ENCODE results near the gene GDPD2.
"Not testable (repeated sequence)": the region's sequence is repeated elsewhere in the genome, so short reads cannot be mapped to it uniquely, and the experiment has no call there.

The GDPD2 gene, protein sequence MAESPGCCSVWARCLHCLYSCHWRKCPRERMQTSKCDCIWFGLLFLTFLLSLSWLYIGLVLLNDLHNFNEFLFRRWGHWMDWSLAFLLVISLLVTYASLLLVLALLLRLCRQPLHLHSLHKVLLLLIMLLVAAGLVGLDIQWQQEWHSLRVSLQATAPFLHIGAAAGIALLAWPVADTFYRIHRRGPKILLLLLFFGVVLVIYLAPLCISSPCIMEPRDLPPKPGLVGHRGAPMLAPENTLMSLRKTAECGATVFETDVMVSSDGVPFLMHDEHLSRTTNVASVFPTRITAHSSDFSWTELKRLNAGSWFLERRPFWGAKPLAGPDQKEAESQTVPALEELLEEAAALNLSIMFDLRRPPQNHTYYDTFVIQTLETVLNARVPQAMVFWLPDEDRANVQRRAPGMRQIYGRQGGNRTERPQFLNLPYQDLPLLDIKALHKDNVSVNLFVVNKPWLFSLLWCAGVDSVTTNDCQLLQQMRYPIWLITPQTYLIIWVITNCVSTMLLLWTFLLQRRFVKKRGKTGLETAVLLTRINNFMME

GRCh38 chrX:70422851-70423341, at the start of gene GDPD2:
Gene GDPD2 (plus strand): TSS chrX:70423314. CDS start chrX:70424985, 1,671 bp downstream.
- FAIRE-seq: no peak

DNA sequence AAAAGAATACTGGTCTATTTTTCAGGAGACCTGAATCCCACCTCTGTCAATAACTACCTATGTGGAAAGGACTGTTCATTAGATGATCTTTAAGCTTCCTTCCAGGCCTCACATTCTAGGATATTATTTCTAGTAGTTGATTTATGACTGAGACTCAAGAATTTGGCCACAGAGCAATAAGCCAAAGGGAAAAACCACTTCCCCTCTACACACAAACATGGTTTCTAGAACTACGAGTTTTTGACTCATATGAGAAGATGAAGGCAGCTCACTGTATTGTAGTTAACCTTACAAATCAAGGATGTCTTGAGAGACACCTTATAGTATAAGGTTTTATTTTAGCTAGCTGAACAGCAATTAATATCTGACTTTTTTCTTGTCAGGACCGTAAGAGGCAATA, 36.9 kb upstream of the GDPD2 start:
- no peak for FAIRE-seq

GRCh38 chrX:70398899-70399298, 24.2 kb upstream of the GDPD2 start:
- no peak for FAIRE-seq

DNA sequence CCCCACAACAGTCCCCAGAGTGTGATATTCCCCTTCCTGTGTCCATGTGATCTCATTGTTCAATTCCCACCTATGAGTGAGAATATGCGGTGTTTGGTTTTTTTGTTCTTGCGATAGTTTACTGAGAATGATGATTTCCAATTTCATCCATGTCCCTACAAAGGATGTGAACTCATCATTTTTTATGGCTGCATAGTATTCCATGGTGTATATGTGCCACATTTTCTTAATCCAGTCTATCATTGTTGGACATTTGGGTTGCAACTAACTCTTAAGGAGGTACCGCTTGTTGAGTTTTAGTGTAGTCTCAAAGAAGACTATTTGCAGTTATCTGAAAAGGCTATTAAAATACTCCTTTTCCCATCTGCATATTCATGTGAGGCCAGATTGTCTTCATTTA, 22.9 kb upstream of the GDPD2 start:
- not testable (repeated sequence) for FAIRE-seq

DNA sequence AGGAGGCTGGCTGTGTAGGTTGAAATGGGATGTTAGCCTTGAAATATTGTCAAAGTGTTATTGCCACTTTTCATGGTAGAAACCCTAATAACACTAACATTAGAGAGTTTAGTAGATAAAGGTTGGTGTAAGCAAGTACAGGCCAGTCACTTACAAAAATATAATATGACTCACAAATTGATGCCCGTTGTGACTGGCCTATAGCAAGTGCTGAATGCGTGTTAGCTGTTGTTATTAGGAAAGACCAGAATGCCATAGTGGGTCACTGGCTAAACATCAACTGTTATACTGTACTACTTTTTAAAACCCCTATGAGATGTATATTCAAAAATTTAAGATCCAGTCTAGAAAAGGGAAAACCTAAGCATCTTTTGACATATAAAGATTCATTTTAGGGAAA, 20.4 kb upstream of the GDPD2 start:
- FAIRE-seq: no peak

DNA sequence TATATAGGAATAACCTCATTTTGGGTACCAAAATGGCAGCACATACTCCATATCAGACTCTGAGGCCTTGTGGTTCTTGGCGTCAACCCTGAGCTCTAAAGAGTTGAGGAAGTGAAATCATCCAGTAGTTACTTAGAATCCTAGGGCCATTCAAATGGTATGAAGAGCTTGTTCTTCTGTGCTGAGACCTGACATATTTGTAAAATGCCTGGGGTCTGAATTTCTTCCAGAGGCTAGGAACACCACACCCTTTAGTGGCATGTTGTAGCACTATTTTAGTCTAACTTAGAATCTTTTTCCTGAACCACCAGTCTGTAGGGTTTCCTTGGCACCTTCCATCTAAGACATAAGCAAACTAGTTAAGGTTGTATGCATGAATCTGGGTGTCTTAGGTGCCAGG, 18.1 kb upstream of the GDPD2 start:
- FAIRE-seq: no peak

GRCh38 chrX:70410921-70411320, 12.2 kb upstream of the GDPD2 start:
- FAIRE-seq: no peak

DNA sequence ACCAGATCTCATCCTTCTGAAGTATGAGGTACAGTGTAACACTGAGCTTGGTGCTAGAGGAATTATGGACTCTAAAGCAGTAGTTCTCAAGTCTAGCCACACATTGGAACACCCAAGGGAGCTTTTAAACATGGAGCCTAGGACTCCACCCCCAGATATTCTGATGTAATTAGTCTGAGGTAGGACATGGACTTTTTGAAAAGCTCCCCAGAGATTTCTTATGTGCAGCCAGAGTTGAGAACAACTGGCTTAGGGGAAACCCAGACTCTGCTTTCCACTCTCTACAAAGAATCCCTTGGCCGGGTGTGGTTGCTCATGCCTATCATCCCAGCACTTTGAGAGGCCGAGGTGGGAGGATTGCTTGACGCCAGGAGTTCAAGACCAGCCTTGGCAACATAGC, 11.6 kb upstream of the GDPD2 start:
- FAIRE-seq: no peak

GRCh38 chrX:70421618-70422017, 1.5 kb upstream of the GDPD2 start:
- FAIRE-seq: no peak

DNA sequence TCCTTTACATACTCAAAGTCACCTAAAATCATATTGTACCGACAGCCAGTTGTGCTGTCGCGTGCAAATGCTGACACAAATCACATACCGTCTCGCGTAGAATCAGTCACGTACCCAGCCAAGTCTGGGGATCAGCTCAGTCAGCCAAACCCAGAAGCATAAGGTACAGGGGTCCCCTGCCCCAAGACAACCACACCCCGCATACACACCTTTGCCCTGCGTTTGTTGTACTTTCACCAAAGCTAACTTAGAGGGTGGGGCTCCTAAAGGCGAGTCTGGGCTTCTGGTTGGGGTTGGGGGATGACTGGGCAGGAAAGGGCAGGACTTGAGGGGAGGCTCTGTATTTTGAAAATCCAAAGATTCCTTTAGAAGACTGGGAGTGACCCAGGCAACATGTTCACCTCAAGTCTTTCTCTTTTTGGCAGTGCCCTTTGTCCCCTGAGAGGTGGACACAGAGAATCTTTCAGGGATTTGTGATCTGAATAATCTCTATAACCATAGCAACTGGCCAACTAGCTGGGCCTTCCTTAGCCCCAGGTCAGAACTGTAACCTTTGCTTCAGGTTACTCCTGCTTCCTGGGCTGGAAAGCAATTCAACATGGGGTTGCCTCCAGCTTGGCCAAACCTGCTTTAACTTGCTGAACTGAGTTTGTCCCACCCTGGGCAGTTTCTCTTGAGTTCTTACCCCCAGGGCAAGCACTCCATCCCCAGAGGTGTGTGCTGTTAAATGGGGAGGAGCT, 992 bp downstream of the GDPD2 start:
- FAIRE-seq: no peak

- no peak for FAIRE-seq
Observed at GRCh38 chrX:70424801-70425200, 1.7 kb downstream of the GDPD2 start.

- no peak for FAIRE-seq
Observed at GRCh38 chrX:70426286-70427278, 3.5 kb downstream of the GDPD2 start.

DNA sequence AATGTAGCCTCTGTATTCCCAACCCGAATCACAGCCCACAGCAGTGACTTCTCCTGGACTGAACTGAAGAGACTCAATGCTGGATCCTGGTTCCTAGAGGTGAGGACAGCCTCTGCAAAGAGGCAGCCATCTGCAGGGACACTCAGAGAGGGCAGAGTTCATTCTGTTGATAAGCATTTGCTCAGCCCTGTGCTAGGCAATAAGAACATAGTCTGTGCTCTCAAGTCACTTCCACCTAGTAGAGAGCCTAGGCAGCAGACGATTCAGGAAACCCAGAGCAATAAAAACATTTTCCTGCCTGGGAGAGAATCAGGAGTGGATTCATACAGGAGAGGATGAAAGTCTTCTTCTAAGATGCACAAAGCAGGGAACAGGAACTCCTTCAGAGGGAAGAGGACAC, 4.3 kb downstream of the GDPD2 start:
- FAIRE-seq: no peak

DNA sequence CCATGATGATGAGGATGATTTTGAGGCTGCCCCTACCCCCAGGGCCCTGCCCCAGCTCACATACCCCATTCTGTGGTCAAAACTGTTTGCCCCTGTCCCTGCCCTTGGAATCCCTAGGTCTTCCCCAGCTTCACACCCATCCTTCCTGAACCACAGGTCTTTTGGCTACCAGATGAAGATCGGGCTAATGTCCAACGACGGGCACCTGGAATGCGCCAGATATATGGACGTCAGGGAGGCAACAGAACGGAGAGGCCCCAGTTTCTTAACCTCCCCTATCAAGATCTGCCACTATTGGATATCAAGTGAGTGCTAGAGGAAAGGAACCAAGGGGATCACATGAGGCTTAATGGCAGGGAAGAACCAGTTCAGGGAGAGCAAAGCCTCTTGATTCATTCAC, 6.6 kb downstream of the GDPD2 start:
- no peak for FAIRE-seq

GRCh38 chrX:70432936-70433847, 10.1 kb downstream of the GDPD2 start:
- no peak for FAIRE-seq

GRCh38 chrX:70433848-70434351, 10.8 kb downstream of the GDPD2 start:
- no peak for FAIRE-seq

GRCh38 chrX:70434352-70434866, 11.3 kb downstream of the GDPD2 start:
- peak; percentile 67 for FAIRE-seq

DNA sequence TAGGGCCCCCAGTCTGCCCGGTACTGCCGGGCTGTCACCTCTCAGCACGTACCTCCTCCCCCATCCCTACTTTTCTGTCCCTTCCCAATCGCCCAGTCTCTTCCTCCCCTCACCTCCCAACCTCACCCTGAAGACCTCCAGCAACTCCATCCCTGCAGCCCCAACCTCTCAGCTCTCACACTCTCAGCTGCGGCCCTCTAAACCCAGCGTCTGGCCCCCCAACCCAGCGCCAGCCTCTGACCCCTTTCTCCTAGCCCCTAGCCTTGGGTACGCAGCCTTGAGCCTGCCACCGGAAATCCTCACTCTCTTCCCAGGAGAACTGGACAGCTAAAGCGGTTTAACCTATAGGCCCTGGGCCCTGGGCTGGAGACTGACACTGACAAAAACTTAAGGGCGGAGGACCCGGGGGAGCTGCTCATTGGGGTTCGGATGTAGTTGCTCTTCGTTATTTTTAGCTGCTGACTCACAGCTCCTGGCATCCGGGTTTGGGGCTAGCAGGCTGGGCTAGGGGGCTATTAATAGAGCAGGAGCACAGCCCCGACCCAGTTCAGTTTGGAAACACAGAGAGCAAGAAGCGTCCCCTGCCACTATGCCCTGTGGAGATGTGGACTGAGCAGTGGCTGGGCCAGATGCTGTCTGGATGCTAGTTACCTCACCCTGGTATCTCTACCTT, 11.9 kb downstream of the GDPD2 start:
- no peak for FAIRE-seq

GRCh38 chrX:70436343-70436742, 13.2 kb downstream of the GDPD2 start:
- no peak for FAIRE-seq

DNA sequence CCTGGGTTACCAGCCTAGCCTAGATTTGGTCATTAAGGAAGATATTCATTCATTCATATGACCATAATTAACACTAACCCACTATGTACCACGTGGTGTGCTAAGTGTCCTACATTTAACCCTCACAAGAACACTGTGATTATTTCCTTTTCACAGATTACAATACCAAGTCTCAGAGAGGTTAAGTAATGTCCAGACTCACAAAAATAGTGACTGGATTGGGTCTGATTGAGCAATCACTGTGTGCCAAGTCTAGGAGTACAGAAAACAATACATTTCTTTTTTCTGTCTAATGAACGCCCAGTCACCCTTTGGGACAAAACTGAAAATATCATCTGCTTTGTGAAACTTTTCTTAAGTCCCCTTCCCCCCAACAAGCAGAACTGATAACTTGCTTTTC, 13.9 kb downstream of the GDPD2 start:
- no peak for FAIRE-seq
